Loucy (cell line): ENCODE measurements around the gene PNMA8B.

Source experiments
- CTCF ChIP-seq: fragments of 200-600 bp; sonication (generic); conservative IDR thresholded peaks from 2 replicates; pipeline ENCODE4 v1.5.1; 2014; ENCODE audit warnings: mild to moderate bottlenecking, antibody characterized with exemption, low read length
- EZH2phosphoT487 ChIP-seq: fragments of 200-600 bp; IDR thresholded peaks from 2 replicates; pipeline ENCODE4 v1.6.1; 2018; ENCODE audit warnings: antibody characterized with exemption, mild to moderate bottlenecking, moderate library complexity, borderline replicate concordance

GRCh38 chr19:46515290-46515609 is 19.6 kb upstream of the PNMA8B start:
- TF ChIP-seq CTCF, result no peak
- TF ChIP-seq EZH2phosphoT487, result no peak
